HG02885 (cell line): ENCODE data around the gene ADAMTS14.
"Not testable (repeated sequence)": the region's sequence is repeated elsewhere in the genome, so short reads cannot be mapped to it uniquely, and the experiment has no call there.

ENCODE experiments used
- ATAC-seq: cut with Tn5 transposase; IDR thresholded peaks from one replicate; pipeline ENCODE4 v1.9.1; 2021; ENCODE audit warnings: mild to moderate bottlenecking; ENCODE audit not compliant: unreplicated experiment, poor library complexity

Gene ADAMTS14

GRCh38 chr10:70672165-70673042 lies at the start of gene ADAMTS14:
Gene ADAMTS14 (plus strand): TSS chr10:70672506. CDS start chr10:70672803, 297 bp downstream.
- no peak for ATAC-seq

- ATAC-seq = no peak
These were observed 49.8 kb upstream of the ADAMTS14 start for GRCh38 chr10:70622541-70622940.

GRCh38 chr10:70622981-70623844 lies 49.1 kb upstream of the ADAMTS14 start:
- no peak for ATAC-seq

GRCh38 chr10:70626056-70626455 lies 46.2 kb upstream of the ADAMTS14 start:
- ATAC-seq = no peak

- no peak for ATAC-seq
These were observed 43.0 kb upstream of the ADAMTS14 start for GRCh38 chr10:70629338-70629737.

- not testable (repeated sequence) for ATAC-seq
These were observed 40.6 kb upstream of the ADAMTS14 start for GRCh38 chr10:70631735-70632134.

- ATAC-seq = no peak
These were observed 38.3 kb upstream of the ADAMTS14 start for GRCh38 chr10:70634011-70634410.

GRCh38 chr10:70634515-70634914 lies 37.8 kb upstream of the ADAMTS14 start:
- not testable (repeated sequence) for ATAC-seq

GRCh38 chr10:70639640-70640383 lies 32.5 kb upstream of the ADAMTS14 start:
- ATAC-seq = not testable (repeated sequence)

- not testable (repeated sequence) for ATAC-seq
These were observed 29.0 kb upstream of the ADAMTS14 start for GRCh38 chr10:70643272-70643671.

GRCh38 chr10:70644959-70645358 lies 27.3 kb upstream of the ADAMTS14 start:
- ATAC-seq = not testable (repeated sequence)

- no peak for ATAC-seq
These were observed 25.2 kb upstream of the ADAMTS14 start for GRCh38 chr10:70647086-70647485.

GRCh38 chr10:70648427-70648826 lies 23.9 kb upstream of the ADAMTS14 start:
- no peak for ATAC-seq

GRCh38 chr10:70649526-70649925 lies 22.8 kb upstream of the ADAMTS14 start:
- no peak for ATAC-seq

GRCh38 chr10:70650104-70650503 lies 22.2 kb upstream of the ADAMTS14 start:
- ATAC-seq = no peak

- no peak for ATAC-seq
These were observed 21.6 kb upstream of the ADAMTS14 start for GRCh38 chr10:70650718-70651117.

GRCh38 chr10:70651661-70652060 lies 20.6 kb upstream of the ADAMTS14 start:
- ATAC-seq = no peak

GRCh38 chr10:70652761-70653657 lies 19.3 kb upstream of the ADAMTS14 start:
- ATAC-seq = no peak

- ATAC-seq = no peak
These were observed 17.0 kb upstream of the ADAMTS14 start for GRCh38 chr10:70655316-70655715.
